Measurements from ENCODE around the gene UBE2Q2. TPM values are rescaled to one million over a fixed set of nuclear protein-coding genes. Genes with fewer than 3 reads are reported as not detected.
"Not testable (repeated sequence)": the region's sequence is repeated elsewhere in the genome, so short reads cannot be mapped to it uniquely, and the experiment has no call there.

The UBE2Q2 gene
- polyA plus RNA-seq, 1 experiment: 56.8 TPM

DNA sequence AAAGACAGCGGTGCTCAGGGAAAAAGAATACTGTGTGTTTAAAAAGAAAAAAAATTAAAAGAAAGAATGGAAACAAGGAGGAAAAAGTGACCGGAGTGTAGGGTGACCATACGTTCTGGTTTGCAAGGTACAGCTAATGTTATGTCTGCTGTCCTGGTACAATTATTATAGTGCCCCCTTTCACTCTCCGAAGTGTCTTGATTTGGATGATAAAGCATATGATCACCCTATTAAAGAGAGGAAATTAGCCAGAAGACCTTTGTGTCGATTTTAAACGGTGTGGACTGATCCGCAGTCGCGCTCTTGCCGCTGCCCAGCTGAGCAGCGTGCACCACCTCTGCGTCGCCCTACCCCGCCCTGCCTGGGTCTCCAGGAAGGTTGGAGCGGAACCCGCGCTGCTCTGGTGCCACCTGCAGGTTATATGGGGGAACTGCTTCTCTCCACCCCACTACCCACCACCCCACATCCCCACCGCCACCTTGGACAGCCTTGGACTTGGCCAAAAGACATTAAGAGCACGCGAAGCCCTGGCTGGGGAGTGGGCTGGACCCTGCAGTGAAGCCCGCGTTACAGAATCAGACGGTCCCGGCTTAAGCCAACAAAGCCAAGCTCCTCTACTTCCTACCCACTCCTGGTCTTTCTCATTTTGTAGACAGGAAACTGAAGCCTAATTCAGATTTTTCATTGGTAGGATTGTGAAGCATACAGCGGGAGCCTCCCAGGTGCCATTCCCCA, 41.2 kb upstream of the UBE2Q2 start:
- no peaks in the 10 kb centered on the region for H3K9me3 ChIP-seq (ENCODE audit: control insufficient read depth, insufficient read depth, low read length)
- H3K4me3 ChIP-seq (ENCODE audit: low read depth, low read length): peak overlapping the region; percentile 48
- TF ChIP-seq, protein P1, sequence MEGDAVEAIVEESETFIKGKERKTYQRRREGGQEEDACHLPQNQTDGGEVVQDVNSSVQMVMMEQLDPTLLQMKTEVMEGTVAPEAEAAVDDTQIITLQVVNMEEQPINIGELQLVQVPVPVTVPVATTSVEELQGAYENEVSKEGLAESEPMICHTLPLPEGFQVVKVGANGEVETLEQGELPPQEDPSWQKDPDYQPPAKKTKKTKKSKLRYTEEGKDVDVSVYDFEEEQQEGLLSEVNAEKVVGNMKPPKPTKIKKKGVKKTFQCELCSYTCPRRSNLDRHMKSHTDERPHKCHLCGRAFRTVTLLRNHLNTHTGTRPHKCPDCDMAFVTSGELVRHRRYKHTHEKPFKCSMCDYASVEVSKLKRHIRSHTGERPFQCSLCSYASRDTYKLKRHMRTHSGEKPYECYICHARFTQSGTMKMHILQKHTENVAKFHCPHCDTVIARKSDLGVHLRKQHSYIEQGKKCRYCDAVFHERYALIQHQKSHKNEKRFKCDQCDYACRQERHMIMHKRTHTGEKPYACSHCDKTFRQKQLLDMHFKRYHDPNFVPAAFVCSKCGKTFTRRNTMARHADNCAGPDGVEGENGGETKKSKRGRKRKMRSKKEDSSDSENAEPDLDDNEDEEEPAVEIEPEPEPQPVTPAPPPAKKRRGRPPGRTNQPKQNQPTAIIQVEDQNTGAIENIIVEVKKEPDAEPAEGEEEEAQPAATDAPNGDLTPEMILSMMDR (IDR thresholded peaks at IDR 0.05; ENCODE audit: low read depth, low read length): peak; percentile 80
- H3K27me3 ChIP-seq (ENCODE audit: control insufficient read depth, insufficient read depth, low read length): peaks cover 25% of the 10 kb centered on the region
- POLR2A ChIA-PET: no interaction called here
- CTCF ChIA-PET: interaction anchor here (0.5 to 4.8 kb wide), 33 partner anchors 8 to 481 kb away, joined by 3 to 41 read pairs (median 4); partner anchors contain the start of gene CSPG4
- peak; percentile 15 for DNase-seq (ENCODE audit: low read depth, low spot score)
- no peak overlapping the region for H3K27ac ChIP-seq (ENCODE audit: low read depth, low read length)

DNA sequence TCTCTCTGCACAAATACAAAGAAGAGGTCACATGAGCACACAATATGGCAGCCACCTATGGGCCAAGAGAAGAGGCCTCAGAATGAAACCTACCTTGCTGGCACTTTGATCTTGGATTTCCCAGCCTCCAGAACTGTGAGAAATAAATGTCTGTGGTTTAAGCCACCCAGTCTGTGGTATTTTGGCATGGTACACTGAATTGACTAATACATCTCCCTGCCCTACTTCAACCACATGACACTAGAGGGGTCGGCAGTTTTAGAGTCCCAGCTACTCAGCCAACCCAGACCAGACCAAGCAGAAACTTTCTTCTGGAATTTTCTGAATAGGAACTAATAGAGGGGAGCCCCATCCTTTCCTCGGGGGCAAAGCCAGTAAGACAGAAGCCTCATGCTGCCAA, 35.8 kb upstream of the UBE2Q2 start:
- H3K27me3 ChIP-seq (ENCODE audit: control insufficient read depth, insufficient read depth, low read length): peaks cover 16% of the 10 kb centered on the region
- CTCF ChIA-PET; POLR2A ChIA-PET; H3K4me3 ChIP-seq (ENCODE audit: low read depth, low read length); H3K9me3 ChIP-seq (ENCODE audit: control insufficient read depth, insufficient read depth, low read length); DNase-seq (ENCODE audit: low read depth, low spot score); H3K27ac ChIP-seq (ENCODE audit: low read depth, low read length): not testable (repeated sequence)

DNA sequence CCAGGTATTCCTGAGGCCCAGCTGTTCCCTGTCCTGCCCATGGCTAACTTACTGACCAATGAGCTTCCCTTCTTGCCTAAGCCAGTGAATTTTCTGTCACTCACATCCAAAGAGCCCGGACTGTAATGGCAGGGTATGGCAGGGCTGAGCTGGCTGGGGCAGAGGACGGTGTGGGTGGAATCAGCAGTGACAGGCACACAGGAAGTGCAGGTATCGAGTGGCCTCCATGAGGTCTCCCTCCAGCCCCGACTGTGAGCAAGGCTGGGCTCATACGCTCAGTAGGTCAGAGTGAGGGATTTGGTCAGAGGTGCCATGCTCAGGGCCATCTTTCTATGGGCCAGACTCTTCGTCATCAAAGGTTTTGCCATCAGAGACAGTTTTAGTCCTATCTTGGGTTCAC, 35.2 kb upstream of the UBE2Q2 start:
- H3K9me3 ChIP-seq (ENCODE audit: control insufficient read depth, insufficient read depth, low read length); H3K4me3 ChIP-seq (ENCODE audit: low read depth, low read length); DNase-seq (ENCODE audit: low read depth, low spot score); CTCF ChIA-PET; H3K27ac ChIP-seq (ENCODE audit: low read depth, low read length); POLR2A ChIA-PET: not testable (repeated sequence)
- peaks cover 11% of the 10 kb centered on the region for H3K27me3 ChIP-seq (ENCODE audit: control insufficient read depth, insufficient read depth, low read length)

DNA sequence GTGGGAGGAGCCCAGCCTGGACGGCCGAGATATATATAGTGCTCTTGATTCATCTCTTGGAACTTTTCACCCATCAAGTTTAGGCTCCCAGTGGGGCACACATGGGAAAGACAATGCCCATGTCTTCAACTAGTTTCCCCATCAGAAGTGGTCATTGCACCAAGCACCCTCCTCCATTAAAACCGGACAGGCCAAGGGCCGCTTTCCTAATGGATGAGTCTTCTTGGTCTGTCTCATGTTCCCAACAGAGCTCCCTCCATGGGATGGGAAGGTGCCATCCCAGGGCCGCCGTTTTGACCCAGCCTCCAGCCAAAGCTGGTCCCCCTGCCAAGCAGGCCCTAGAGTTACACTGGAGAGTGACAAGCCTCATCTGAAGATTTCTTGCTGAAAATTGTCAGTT, 34.7 kb upstream of the UBE2Q2 start:
- no peak overlapping the region for H3K27ac ChIP-seq (ENCODE audit: low read depth, low read length)
- POLR2A ChIA-PET: no interaction called here
- H3K4me3 ChIP-seq (ENCODE audit: low read depth, low read length): no peak overlapping the region
- CTCF ChIA-PET: interaction anchor here (1.0 kb wide), 1 partner anchor 330 kb away, joined by 5 read pairs; no protein-coding TSS in a partner anchor
- TF ChIP-seq, protein P1 (IDR thresholded peaks at IDR 0.05; ENCODE audit: low read depth, low read length): no peak
- no peaks in the 10 kb centered on the region; the same call in 1 of the 2 replicates for H3K9me3 ChIP-seq (ENCODE audit: control insufficient read depth, insufficient read depth, low read length)
- H3K27me3 ChIP-seq (ENCODE audit: control insufficient read depth, insufficient read depth, low read length): peaks cover 16% of the 10 kb centered on the region
- DNase-seq (ENCODE audit: low read depth, low spot score): no peak

DNA sequence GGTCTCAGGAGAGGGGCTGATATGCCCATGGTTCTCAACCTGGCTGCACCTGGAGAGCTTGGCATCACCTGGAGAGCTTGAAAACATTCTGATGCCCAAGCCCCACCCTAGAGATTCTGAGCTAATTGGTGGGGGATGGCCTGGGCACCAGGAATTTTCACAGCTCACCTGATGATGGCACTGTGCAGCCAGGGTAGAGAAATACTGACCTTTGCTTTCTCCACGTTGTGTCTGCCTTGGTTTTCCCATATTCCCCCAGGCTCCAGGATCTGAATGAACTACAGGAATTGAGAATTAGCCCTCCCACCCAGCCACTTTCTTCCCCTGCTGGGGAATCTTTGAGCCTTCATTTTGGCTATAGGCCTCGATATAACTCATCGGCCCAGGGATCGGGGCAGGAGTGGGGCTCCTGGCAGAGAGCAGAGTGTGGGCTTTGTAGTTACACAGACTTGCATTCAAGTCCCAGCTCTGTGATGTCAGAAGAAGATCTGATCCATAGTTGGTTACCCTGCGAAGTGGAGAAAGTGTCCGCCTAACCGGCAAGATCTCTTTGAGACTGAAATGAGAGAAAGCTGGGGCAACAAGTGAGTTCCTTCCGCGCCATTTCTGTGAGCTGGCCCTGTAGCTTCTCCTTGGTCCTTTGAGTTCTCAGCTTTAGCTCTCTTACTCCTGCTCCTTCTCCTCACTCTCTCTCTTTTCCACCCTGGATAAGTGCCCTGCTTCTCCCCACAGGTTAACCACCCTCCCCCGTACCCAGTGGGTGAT, 33.1 kb upstream of the UBE2Q2 start:
- Histone ChIP-seq H3K27me3 (ENCODE audit: control insufficient read depth, insufficient read depth, low read length) (peaks cover 19% of the 10 kb centered on the region), H3K27ac (ENCODE audit: low read depth, low read length) (no peak overlapping the region), H3K4me3 (ENCODE audit: low read depth, low read length) (no peak overlapping the region), H3K9me3 (ENCODE audit: control insufficient read depth, insufficient read depth, low read length) (no peaks in the 10 kb centered on the region; the same call in 1 of the 2 replicates)
- POLR2A ChIA-PET: no interaction called here
- TF ChIP-seq, protein P1 (IDR thresholded peaks at IDR 0.05; ENCODE audit: low read depth, low read length): peak; percentile 44
- CTCF ChIA-PET: interaction anchor here (0.6 to 2.2 kb wide), 9 partner anchors 8 to 442 kb away, joined by 3 to 21 read pairs (median 3); no protein-coding TSS in a partner anchor
- no peak for DNase-seq (ENCODE audit: low read depth, low spot score)

All from AG04450 (cell line).